PC-3 (cell line): ENCODE results near the gene ZNF672. TPM values are rescaled to one million over a fixed set of nuclear protein-coding genes. Genes with fewer than 3 reads are reported as not detected.

Source experiments
- ATAC-seq: fragments of 200-7000 bp; cut with Tn5 transposase; 2 replicates; pipeline ENCODE4 v1.9.1; 2020; ENCODE audit warnings: mild to moderate bottlenecking, moderate library complexity
- BruUV-seq: library from RNA; stranded (reverse); fragments of 400-500 nt; replicated peaks from 2 replicates; lab custom pipeline; 2021; lab: Mats Ljungman, UMichigan
- CTCF ChIA-PET: fragments of 300-600 bp; sonication (Branson Sonifier 250); formaldehyde crosslinking; loops from one replicate; lab custom pipeline; 2022; ENCODE audit warnings: antibody characterized with exemption; lab: Charles Lee
- POLR2A ChIA-PET: fragments of 300-600 bp; sonication (Branson Sonifier 250); formaldehyde crosslinking; loops from one replicate; lab custom pipeline; 2022; ENCODE audit warnings: antibody characterized with exemption; ENCODE audit not compliant: unreplicated experiment; lab: Charles Lee
- DNase-seq: peaks from one replicate; pipeline ENCODE4 v3.0.0-alpha.2; 2015
- H2AFZ ChIP-seq: fragments of 300-600 bp; sonication (generic); 2 replicates; pipeline ENCODE4 v1.6.0; 2016; ENCODE audit warnings: antibody characterized with exemption, low read length
- H3F3A ChIP-seq: fragments of 300-600 bp; sonication (generic); one replicate; pipeline ENCODE4 v1.6.0; 2017; ENCODE audit warnings: antibody characterized with exemption, low read length, control low read depth, mild to moderate bottlenecking; ENCODE audit not compliant: unreplicated experiment
- H3K27ac ChIP-seq: fragments of 300-600 bp; sonication (generic); 2 replicates; pipeline ENCODE4 v1.5.1; 2016; ENCODE audit warnings: mild to moderate bottlenecking, low read length
- H3K27me3 ChIP-seq: fragments of 300-600 bp; sonication (generic); 2 replicates; pipeline ENCODE4 v1.6.1; 2016; ENCODE audit warnings: low read length, mixed read lengths
- H3K36me3 ChIP-seq: fragments of 300-600 bp; sonication (generic); 2 replicates; pipeline ENCODE4 v1.6.1; 2016; ENCODE audit warnings: low read depth, mixed run types, low read length, mixed read lengths
- H3K4me1 ChIP-seq: fragments of 300-600 bp; sonication (generic); 2 replicates; pipeline ENCODE4 v1.5.1; 2016; ENCODE audit warnings: low read length; ENCODE audit not compliant: insufficient read depth
- H3K4me2 ChIP-seq: fragments of 300-600 bp; sonication (generic); 2 replicates; pipeline ENCODE4 v1.6.0; 2016; ENCODE audit warnings: low read length
- H3K4me3 ChIP-seq: fragments of 300-600 bp; sonication (generic); 2 replicates; pipeline ENCODE4 v1.5.1; 2016; ENCODE audit warnings: mild to moderate bottlenecking, low read length, mixed read lengths
- H3K79me2 ChIP-seq: fragments of 300-600 bp; sonication (generic); 2 replicates; pipeline ENCODE4 v1.6.1; 2017; ENCODE audit warnings: low read length, mixed read lengths
- H3K9ac ChIP-seq: fragments of 300-600 bp; sonication (generic); 2 replicates; pipeline ENCODE4 v1.6.0; 2016; ENCODE audit warnings: mild to moderate bottlenecking, low read length
- H3K9me2 ChIP-seq: fragments of 300-600 bp; sonication (generic); replicated peaks from 2 replicates; pipeline ENCODE4 v1.6.1; 2016; ENCODE audit warnings: mixed run types, low read length, mixed read lengths
- H3K9me3 ChIP-seq: fragments of 300-600 bp; sonication (generic); 2 replicates; pipeline ENCODE4 v1.6.1; 2016; ENCODE audit warnings: low read length, mixed read lengths
- H4K20me1 ChIP-seq: fragments of 300-600 bp; sonication (generic); 2 replicates; pipeline ENCODE4 v1.6.1; 2016; ENCODE audit warnings: low read length, mixed read lengths
- CTCF ChIP-seq: fragments of 300-600 bp; sonication (generic); conservative IDR thresholded peaks from 2 replicates; pipeline ENCODE4 v1.5.1; 2017; ENCODE audit warnings: antibody characterized with exemption, low read depth, mild to moderate bottlenecking, low read length
- EZH2 ChIP-seq: fragments of 300-600 bp; sonication (generic); IDR thresholded peaks from one replicate; pipeline ENCODE4 v1.6.1; 2017; ENCODE audit warnings: antibody characterized with exemption, mild to moderate bottlenecking, low read length; ENCODE audit not compliant: unreplicated experiment
- EZH2phosphoT487 ChIP-seq: fragments of 300-600 bp; sonication (generic); IDR thresholded peaks from 2 replicates; pipeline ENCODE4 v1.6.1; 2018; ENCODE audit warnings: mild to moderate bottlenecking, antibody characterized with exemption, low read length, borderline replicate concordance
- intact Hi-C: fragments of 100-400 bp; cut with micrococcal nuclease; formaldehyde crosslinking; loops from 2 replicates; pipeline ENCODE4 v1.9.0; 2023
- total RNA-seq: library from RNA; depleted of rRNA; stranded (reverse); fragments of >200 nt; gene quantifications from 2 replicates; pipeline ENCODE4 v1.2.3, GENCODE V29; 2014

ZNF672 gene
- total RNA-seq, 1 experiment from 2014 or later, result 83.9 TPM

GRCh38 chr1:248857201-248857600 is 19.2 kb downstream of the ZNF672 start:
- BruUV-seq, result no TSS peak
- POLR2A ChIA-PET, result no interaction called here
- H3K27me3 ChIP-seq, result no peaks in the 10 kb centered on the region

GRCh38 chr1:248857749-248858095 is 19.7 kb downstream of the ZNF672 start:
- H3K27me3 ChIP-seq, result no peaks in the 10 kb centered on the region
- no peak for DNase-seq
- peak overlapping the region; percentile 91 for H2AFZ ChIP-seq
- H4K20me1 ChIP-seq, result no peaks in the 10 kb centered on the region
- BruUV-seq, result no TSS peak
- intact Hi-C loops, result loop anchor here (1.0 kb wide), 2 partner anchors 19 to 31 kb away; partner anchors contain the start of gene ZNF672
- POLR2A ChIA-PET, result no interaction called here
- H3K9ac ChIP-seq, result peak overlapping the region; percentile 88
- H3F3A ChIP-seq, result no peaks in the 10 kb centered on the region
- H3K4me2 ChIP-seq, result peak overlapping the region; percentile 89
- H3K9me2 ChIP-seq, result no peaks in the 10 kb centered on the region
- H3K27ac ChIP-seq, result peak overlapping the region; percentile 58
- peak overlapping the region; percentile 75 for H3K4me3 ChIP-seq
- peaks cover 31% of the 10 kb centered on the region for H3K79me2 ChIP-seq
- peak; percentile 3 for ATAC-seq
- CTCF ChIA-PET, result interaction anchor here (1.5 kb wide), 1 partner anchor 15 kb away, joined by 6 read pairs; no protein-coding TSS in a partner anchor
- no peaks in the 10 kb centered on the region for H3K9me3 ChIP-seq
- peaks cover 32% of the 10 kb centered on the region for H3K4me1 ChIP-seq
- peaks cover 28% of the 10 kb centered on the region for H3K36me3 ChIP-seq
- TF ChIP-seq EZH2phosphoT487 (no peak), CTCF (no peak), EZH2 (no peak)

More at GRCh38 chr1:248857201-248857600, 19.2 kb downstream of the ZNF672 start:
- Histone ChIP-seq H3K4me1 (peaks cover 30% of the 10 kb centered on the region), H3K9me2 (no peaks in the 10 kb centered on the region), H3F3A (no peaks in the 10 kb centered on the region), H3K9ac (peak overlapping the region; percentile 88), H3K4me3 (peak overlapping the region; percentile 75), H3K9me3 (no peaks in the 10 kb centered on the region), H3K79me2 (peaks cover 31% of the 10 kb centered on the region), H2AFZ (peak overlapping the region; percentile 91; the same call in 1 of the 2 replicates), H3K36me3 (peaks cover 28% of the 10 kb centered on the region), H4K20me1 (no peaks in the 10 kb centered on the region), H3K4me2 (peak overlapping the region; percentile 89), H3K27ac (no peak overlapping the region)
- ATAC-seq, result no peak
- no peak for DNase-seq
- CTCF ChIA-PET, result no interaction called here
- TF ChIP-seq EZH2phosphoT487, result no peak
- no peak for TF ChIP-seq CTCF
- no peak for TF ChIP-seq EZH2
- intact Hi-C loops, result no loop called here
